ENCODE data around the gene BUD23.

BUD23 gene

DNA sequence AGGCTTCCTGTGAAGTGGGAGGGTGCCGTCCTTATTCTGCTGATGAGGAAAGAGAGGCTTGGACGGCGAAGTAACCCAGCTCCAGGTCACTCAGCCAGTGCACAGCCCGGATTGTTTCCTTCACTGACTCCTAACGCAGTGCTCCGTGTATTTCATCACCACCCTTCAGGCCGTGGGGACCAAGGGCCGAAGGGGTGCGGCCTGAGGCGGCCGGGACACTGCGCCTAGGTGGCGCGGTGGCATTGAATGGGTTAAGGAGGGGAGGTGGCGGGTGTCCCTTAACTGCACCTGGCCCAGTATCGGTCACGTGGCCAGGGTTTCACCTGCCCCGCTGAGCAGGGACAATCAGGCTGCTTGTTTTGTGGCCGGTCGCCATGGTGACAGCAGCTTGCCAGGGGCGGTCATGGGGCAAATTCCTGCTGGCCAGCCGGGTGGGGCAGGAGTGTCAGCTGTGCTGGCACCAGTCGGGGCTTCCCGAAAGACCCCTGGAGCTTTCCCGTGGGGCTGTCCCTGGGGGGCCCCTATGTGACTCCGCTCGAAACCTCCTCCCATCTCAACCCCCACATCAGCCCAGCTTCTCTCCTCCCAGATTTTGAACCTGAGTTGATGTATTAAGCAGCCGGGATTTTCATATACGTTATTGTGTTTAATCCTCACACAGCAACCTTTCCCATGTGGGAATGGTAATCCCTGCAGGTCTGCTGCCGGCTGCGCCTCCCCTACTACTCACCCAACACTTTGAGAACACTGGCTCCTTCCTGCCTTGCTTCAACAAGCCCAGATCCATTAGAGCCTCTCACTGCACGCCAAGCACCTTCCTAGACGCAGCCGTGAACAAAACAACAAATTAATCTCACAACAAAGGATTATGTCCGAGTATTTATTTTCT, 59.6 kb downstream of the BUD23 start:
- TF ChIP-seq CTCF (IDR thresholded peaks at IDR 0.05): no peak
- DNase-seq (ENCODE audit: low spot score): no peak
- Histone ChIP-seq H3K27ac (peak overlapping the region in 1 of 2 donors; percentile 32), H3K4me3 (no peak overlapping the region)

- DNase-seq (ENCODE audit: low spot score): no peak
- no peak for TF ChIP-seq CTCF (IDR thresholded peaks at IDR 0.05)
- H3K4me3 ChIP-seq: no peak overlapping the region
- no peak overlapping the region for H3K27ac ChIP-seq
These were observed 63.0 kb downstream of the BUD23 start for GRCh38 chr7:73746378-73746777.

Measured in coronary artery (tissue), 2 donors.